GM18520 (cell line): ENCODE measurements around the gene FAM3B.

Experiments used
- ATAC-seq: cut with Tn5 transposase; IDR thresholded peaks from one replicate; pipeline ENCODE4 v1.9.1; 2021; ENCODE audit not compliant: unreplicated experiment

FAM3B gene

GRCh38 chr21:41393876-41394465, 77.4 kb downstream of the FAM3B start:
- no peak for ATAC-seq

- no peak for ATAC-seq
Observed at GRCh38 chr21:41396558-41397075, 80.0 kb downstream of the FAM3B start.

GRCh38 chr21:41397471-41397891, 80.9 kb downstream of the FAM3B start:
- peak; percentile 31 for ATAC-seq

GRCh38 chr21:41398251-41398650, 81.7 kb downstream of the FAM3B start:
- ATAC-seq, result no peak

- ATAC-seq, result no peak
Observed at GRCh38 chr21:41398831-41399230, 82.2 kb downstream of the FAM3B start.

GRCh38 chr21:41399246-41399800, 82.7 kb downstream of the FAM3B start:
- no peak for ATAC-seq

- no peak for ATAC-seq
Observed at GRCh38 chr21:41402231-41402630, 85.6 kb downstream of the FAM3B start.

GRCh38 chr21:41402796-41403195, 86.2 kb downstream of the FAM3B start:
- ATAC-seq, result no peak

- ATAC-seq, result no peak
Observed at GRCh38 chr21:41403331-41403730, 86.7 kb downstream of the FAM3B start.

- ATAC-seq, result no peak
Observed at GRCh38 chr21:41403966-41404365, 87.4 kb downstream of the FAM3B start.

GRCh38 chr21:41405321-41405720, 88.7 kb downstream of the FAM3B start:
- no peak for ATAC-seq

GRCh38 chr21:41406340-41406739, 89.7 kb downstream of the FAM3B start:
- no peak for ATAC-seq
